ENCODE measurements around the gene LBH.

- no peak for TF ChIP-seq CTCF (IDR thresholded peaks at IDR 0.05)
- no peak for TF ChIP-seq POLR2A (IDR thresholded peaks at IDR 0.05)
Measured at GRCh38 chr2:30248791-30249190, 17.5 kb downstream of the LBH start.
